GM23338 (cell line): ENCODE data around the gene SIGLEC12. TPM values are rescaled to one million over a fixed set of nuclear protein-coding genes. Genes with fewer than 3 reads are reported as not detected.

Experiments used
- ATAC-seq: fragments of 200-7000 bp; cut with Tn5 transposase; 3 replicates; pipeline ENCODE4 v1.9.1; 2020
- DNase-seq: peaks from one replicate; pipeline ENCODE4 v3.0.0-alpha.2; 2015; ENCODE audit warnings: low spot score
- H2AFZ ChIP-seq: fragments of 200-600 bp; sonication (generic); 2 replicates; pipeline ENCODE4 v1.8.0; 2016; ENCODE audit warnings: antibody characterized with exemption, mild to moderate bottlenecking, moderate library complexity
- H3F3A ChIP-seq: fragments of 200-600 bp; sonication (generic); replicated peaks from 2 replicates; pipeline ENCODE4 v1.8.0; 2017; ENCODE audit warnings: antibody characterized with exemption, mixed run types, low read depth
- H3K27ac ChIP-seq: fragments of 200-600 bp; sonication (generic); 2 replicates; pipeline ENCODE4 v1.6.1; 2016; ENCODE audit warnings: low read depth
- H3K27me3 ChIP-seq: fragments of 200-600 bp; sonication (generic); 2 replicates; pipeline ENCODE4 v1.8.0; 2016; ENCODE audit warnings: mild to moderate bottlenecking, mixed run types, moderate library complexity; ENCODE audit not compliant: insufficient read depth
- H3K36me3 ChIP-seq: fragments of 200-600 bp; sonication (generic); 2 replicates; pipeline ENCODE4 v1.8.0; 2016; ENCODE audit warnings: mild to moderate bottlenecking; ENCODE audit not compliant: insufficient read depth
- H3K4me1 ChIP-seq: fragments of 200-600 bp; sonication (generic); 2 replicates; pipeline ENCODE4 v1.8.0; 2016; ENCODE audit warnings: mild to moderate bottlenecking, moderate library complexity; ENCODE audit not compliant: insufficient read depth
- H3K4me2 ChIP-seq: fragments of 200-600 bp; sonication (generic); 2 replicates; pipeline ENCODE4 v1.7.1; 2017; ENCODE audit warnings: mixed run types
- H3K4me3 ChIP-seq: fragments of 200-600 bp; sonication (generic); 2 replicates; pipeline ENCODE4 v1.6.1; 2016; ENCODE audit warnings: mixed run types
- H3K79me2 ChIP-seq: fragments of 200-600 bp; sonication (generic); replicated peaks from 2 replicates; pipeline ENCODE4 v1.8.0; 2017; ENCODE audit warnings: mild to moderate bottlenecking; ENCODE audit not compliant: insufficient read depth
- H3K9me2 ChIP-seq: fragments of 200-600 bp; sonication (generic); 2 replicates; pipeline ENCODE4 v1.8.0; 2017; ENCODE audit not compliant: insufficient read depth
- H4K20me1 ChIP-seq: fragments of 200-600 bp; sonication (generic); replicated peaks from 2 replicates; pipeline ENCODE4 v1.8.0; 2017; ENCODE audit warnings: mild to moderate bottlenecking; ENCODE audit not compliant: insufficient read depth
- H3K27ac Mint-ChIP-seq: 2 replicates; pipeline ENCODE4 v1.8.0; 2020; ENCODE audit warnings: inconsistent platforms, mild to moderate bottlenecking, moderate library complexity, mixed read lengths
- H3K27me3 Mint-ChIP-seq: 3 replicates; pipeline ENCODE4 v1.8.0; 2022; ENCODE audit warnings: low read depth, mild to moderate bottlenecking, moderate library complexity, mixed read lengths, inconsistent platforms; ENCODE audit not compliant: insufficient read depth, poor library complexity
- H3K36me3 Mint-ChIP-seq: 3 replicates; pipeline ENCODE4 v1.8.0; 2021; ENCODE audit warnings: low read depth, mild to moderate bottlenecking, inconsistent platforms, moderate library complexity, mixed read lengths
- H3K4me1 Mint-ChIP-seq: 3 replicates; pipeline ENCODE4 v1.8.0; 2020; ENCODE audit warnings: mild to moderate bottlenecking, inconsistent platforms, mixed read lengths
- H3K4me3 Mint-ChIP-seq: 3 replicates; pipeline ENCODE4 v1.8.0; 2021; ENCODE audit warnings: moderate library complexity, mild to moderate bottlenecking, inconsistent platforms, mixed read lengths
- H3K9me3 Mint-ChIP-seq: 3 replicates; pipeline ENCODE4 v1.8.0; 2020; ENCODE audit warnings: moderate library complexity, mild to moderate bottlenecking, inconsistent platforms, mixed read lengths
- ETS1 ChIP-seq: IDR thresholded peaks from 2 replicates; pipeline ENCODE4 v1.6.1; 2016; ENCODE audit warnings: antibody characterized with exemption
- EZH2 ChIP-seq: fragments of 200-600 bp; sonication (generic); IDR thresholded peaks from one replicate; pipeline ENCODE4 v1.8.0; 2017; ENCODE audit warnings: antibody characterized with exemption, mild to moderate bottlenecking, low read depth; ENCODE audit not compliant: unreplicated experiment
- EZH2phosphoT487 ChIP-seq: fragments of 200-600 bp; sonication (generic); IDR thresholded peaks from one replicate; pipeline ENCODE4 v1.8.1; 2018; ENCODE audit warnings: antibody characterized with exemption; ENCODE audit not compliant: unreplicated experiment
- NANOG ChIP-seq: IDR thresholded peaks from 2 replicates; pipeline ENCODE4 v1.6.1; 2016; ENCODE audit warnings: antibody characterized with exemption, borderline replicate concordance
- POLR2AphosphoS5 ChIP-seq: IDR thresholded peaks from 2 replicates; pipeline ENCODE4 v1.6.1; 2016; ENCODE audit warnings: antibody characterized with exemption, low read depth
- REST ChIP-seq: IDR thresholded peaks from one replicate; pipeline ENCODE4 v1.6.1; 2018; ENCODE audit warnings: antibody characterized with exemption; ENCODE audit not compliant: unreplicated experiment
- STAT1 ChIP-seq: IDR thresholded peaks from one replicate; pipeline ENCODE4 v1.6.1; 2016; ENCODE audit warnings: antibody characterized with exemption; ENCODE audit not compliant: unreplicated experiment
- ZNF331 ChIP-seq: fragments of 250-450 bp; sonication (Bioruptor Pico); IDR thresholded peaks from 2 replicates; pipeline ENCODE4 v1.5.0; 2020; ENCODE audit warnings: low read depth, mild to moderate bottlenecking, moderate library complexity
- polyA plus RNA-seq: library from polyadenylated mRNA; unstranded; fragments of >200 nt; fragmentation: Nextera tagmentation; extraction: Ambion mirVana; gene quantifications from 2 replicates; pipeline ENCODE4 v1.2.1, GENCODE V29; 2016
- total RNA-seq: library from RNA; depleted of rRNA; stranded (reverse); fragments of >200 nt; shearing (Covaris generic); gene quantifications from 2 replicates; pipeline ENCODE4 v1.2.3, GENCODE V29; 2014
- TF ChIP-seq, protein P1 (sequence below): fragments of 250-450 bp; sonication (Bioruptor Pico); IDR thresholded peaks from 2 replicates; pipeline ENCODE4 v1.5.0; 2020; ENCODE audit warnings: mild to moderate bottlenecking, moderate library complexity

SIGLEC12 gene
- total and polyA plus RNA-seq, 2 experiments from 2014 or later, result not detected

GRCh38 chr19:51469629-51470028 lies 32.0 kb downstream of the SIGLEC12 start:
- no peak overlapping the region for H3K4me2 ChIP-seq
- H3K4me1 Mint-ChIP-seq, result no peaks in the 10 kb centered on the region
- peaks cover 21% of the 10 kb centered on the region; the same call in 1 of the 2 replicates for H3K27me3 ChIP-seq
- TF ChIP-seq ETS1 (no peak), EZH2phosphoT487 (no peak), ZNF331 (CRISPR knock-in tag) (no peak), EZH2 (no peak), NANOG (no peak), STAT1 (no peak), POLR2AphosphoS5 (no peak), REST (no peak)
- TF ChIP-seq, protein P1, sequence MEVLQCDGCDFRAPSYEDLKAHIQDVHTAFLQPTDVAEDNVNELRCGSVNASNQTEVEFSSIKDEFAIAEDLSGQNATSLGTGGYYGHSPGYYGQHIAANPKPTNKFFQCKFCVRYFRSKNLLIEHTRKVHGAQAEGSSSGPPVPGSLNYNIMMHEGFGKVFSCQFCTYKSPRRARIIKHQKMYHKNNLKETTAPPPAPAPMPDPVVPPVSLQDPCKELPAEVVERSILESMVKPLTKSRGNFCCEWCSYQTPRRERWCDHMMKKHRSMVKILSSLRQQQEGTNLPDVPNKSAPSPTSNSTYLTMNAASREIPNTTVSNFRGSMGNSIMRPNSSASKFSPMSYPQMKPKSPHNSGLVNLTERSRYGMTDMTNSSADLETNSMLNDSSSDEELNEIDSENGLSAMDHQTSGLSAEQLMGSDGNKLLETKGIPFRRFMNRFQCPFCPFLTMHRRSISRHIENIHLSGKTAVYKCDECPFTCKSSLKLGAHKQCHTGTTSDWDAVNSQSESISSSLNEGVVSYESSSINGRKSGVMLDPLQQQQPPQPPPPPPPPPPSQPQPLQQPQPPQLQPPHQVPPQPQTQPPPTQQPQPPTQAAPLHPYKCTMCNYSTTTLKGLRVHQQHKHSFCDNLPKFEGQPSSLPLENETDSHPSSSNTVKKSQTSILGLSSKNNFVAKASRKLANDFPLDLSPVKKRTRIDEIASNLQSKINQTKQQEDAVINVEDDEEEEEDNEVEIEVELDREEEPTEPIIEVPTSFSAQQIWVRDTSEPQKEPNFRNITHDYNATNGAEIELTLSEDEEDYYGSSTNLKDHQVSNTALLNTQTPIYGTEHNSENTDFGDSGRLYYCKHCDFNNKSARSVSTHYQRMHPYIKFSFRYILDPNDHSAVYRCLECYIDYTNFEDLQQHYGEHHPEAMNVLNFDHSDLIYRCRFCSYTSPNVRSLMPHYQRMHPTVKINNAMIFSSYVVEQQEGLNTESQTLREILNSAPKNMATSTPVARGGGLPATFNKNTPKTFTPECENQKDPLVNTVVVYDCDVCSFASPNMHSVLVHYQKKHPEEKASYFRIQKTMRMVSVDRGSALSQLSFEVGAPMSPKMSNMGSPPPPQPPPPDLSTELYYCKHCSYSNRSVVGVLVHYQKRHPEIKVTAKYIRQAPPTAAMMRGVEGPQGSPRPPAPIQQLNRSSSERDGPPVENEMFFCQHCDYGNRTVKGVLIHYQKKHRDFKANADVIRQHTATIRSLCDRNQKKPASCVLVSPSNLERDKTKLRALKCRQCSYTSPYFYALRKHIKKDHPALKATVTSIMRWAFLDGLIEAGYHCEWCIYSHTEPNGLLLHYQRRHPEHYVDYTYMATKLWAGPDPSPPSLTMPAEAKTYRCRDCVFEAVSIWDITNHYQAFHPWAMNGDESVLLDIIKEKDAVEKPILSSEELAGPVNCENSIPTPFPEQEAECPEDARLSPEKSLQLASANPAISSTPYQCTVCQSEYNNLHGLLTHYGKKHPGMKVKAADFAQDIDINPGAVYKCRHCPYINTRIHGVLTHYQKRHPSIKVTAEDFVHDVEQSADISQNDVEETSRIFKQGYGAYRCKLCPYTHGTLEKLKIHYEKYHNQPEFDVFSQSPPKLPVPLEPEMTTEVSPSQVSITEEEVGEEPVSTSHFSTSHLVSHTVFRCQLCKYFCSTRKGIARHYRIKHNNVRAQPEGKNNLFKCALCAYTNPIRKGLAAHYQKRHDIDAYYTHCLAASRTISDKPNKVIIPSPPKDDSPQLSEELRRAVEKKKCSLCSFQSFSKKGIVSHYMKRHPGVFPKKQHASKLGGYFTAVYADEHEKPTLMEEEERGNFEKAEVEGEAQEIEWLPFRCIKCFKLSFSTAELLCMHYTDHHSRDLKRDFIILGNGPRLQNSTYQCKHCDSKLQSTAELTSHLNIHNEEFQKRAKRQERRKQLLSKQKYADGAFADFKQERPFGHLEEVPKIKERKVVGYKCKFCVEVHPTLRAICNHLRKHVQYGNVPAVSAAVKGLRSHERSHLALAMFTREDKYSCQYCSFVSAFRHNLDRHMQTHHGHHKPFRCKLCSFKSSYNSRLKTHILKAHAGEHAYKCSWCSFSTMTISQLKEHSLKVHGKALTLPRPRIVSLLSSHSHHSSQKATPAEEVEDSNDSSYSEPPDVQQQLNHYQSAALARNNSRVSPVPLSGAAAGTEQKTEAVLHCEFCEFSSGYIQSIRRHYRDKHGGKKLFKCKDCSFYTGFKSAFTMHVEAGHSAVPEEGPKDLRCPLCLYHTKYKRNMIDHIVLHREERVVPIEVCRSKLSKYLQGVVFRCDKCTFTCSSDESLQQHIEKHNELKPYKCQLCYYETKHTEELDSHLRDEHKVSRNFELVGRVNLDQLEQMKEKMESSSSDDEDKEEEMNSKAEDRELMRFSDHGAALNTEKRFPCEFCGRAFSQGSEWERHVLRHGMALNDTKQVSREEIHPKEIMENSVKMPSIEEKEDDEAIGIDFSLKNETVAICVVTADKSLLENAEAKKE (CRISPR knock-in tag), result no peak
- DNase-seq (no peak), ATAC-seq (no peak)
- no peaks in the 10 kb centered on the region for H3K9me2 ChIP-seq
- H3F3A ChIP-seq, result no peaks in the 10 kb centered on the region
- H4K20me1 ChIP-seq, result no peaks in the 10 kb centered on the region
- H3K27me3 Mint-ChIP-seq, result peaks cover 11% of the 10 kb centered on the region
- no peak overlapping the region for H3K4me3 ChIP-seq
- no peaks in the 10 kb centered on the region for H3K36me3 ChIP-seq
- no peak overlapping the region for H3K27ac ChIP-seq
- no peak overlapping the region for H3K27ac Mint-ChIP-seq
- peaks cover 33% of the 10 kb centered on the region for H3K9me3 Mint-ChIP-seq
- H3K36me3 Mint-ChIP-seq, result no peaks in the 10 kb centered on the region
- H3K4me3 Mint-ChIP-seq, result no peak overlapping the region
- H3K79me2 ChIP-seq, result no peaks in the 10 kb centered on the region
- H3K4me1 ChIP-seq, result no peaks in the 10 kb centered on the region
- H2AFZ ChIP-seq, result no peak overlapping the region
